Parathyroid adenoma (tissue), 2 donors: ENCODE measurements around the gene NKAIN4.

Source experiments
- H2AFZ ChIP-seq: fragments of 300-600 bp; sonication (generic); one replicate; pipeline ENCODE4 v1.7.0; 2017; ENCODE audit warnings: antibody characterized with exemption, mild to moderate bottlenecking
- H3K27ac ChIP-seq: fragments of 300-600 bp; sonication (generic); one replicate; pipeline ENCODE4 v1.7.0; 2017
- H3K27me3 ChIP-seq: fragments of 300-600 bp; sonication (generic); one replicate; pipeline ENCODE4 v1.7.0; 2017; ENCODE audit warnings: low read length; ENCODE audit not compliant: control insufficient read depth, insufficient read depth
- H3K36me3 ChIP-seq: fragments of 300-600 bp; sonication (generic); one replicate; pipeline ENCODE4 v1.7.0; 2017; ENCODE audit warnings: low read length; ENCODE audit not compliant: control insufficient read depth, insufficient read depth
- H3K4me1 ChIP-seq: fragments of 300-600 bp; sonication (generic); one replicate; pipeline ENCODE4 v1.7.0; 2017; ENCODE audit warnings: control low read depth
- H3K4me2 ChIP-seq: fragments of 300-600 bp; sonication (generic); one replicate; pipeline ENCODE4 v1.7.0; 2017; ENCODE audit warnings: low read length
- H3K4me3 ChIP-seq: fragments of 300-600 bp; sonication (generic); one replicate; pipeline ENCODE4 v1.7.0; 2017; ENCODE audit warnings: low read depth, low read length
- H3K79me2 ChIP-seq: fragments of 300-600 bp; sonication (generic); one replicate; pipeline ENCODE4 v1.7.0; 2017; ENCODE audit warnings: control low read depth
- H3K9ac ChIP-seq: fragments of 300-600 bp; sonication (generic); one replicate; pipeline ENCODE4 v1.7.0; 2017; ENCODE audit warnings: mild to moderate bottlenecking
- H3K9me3 ChIP-seq: fragments of 300-600 bp; sonication (generic); one replicate; pipeline ENCODE4 v1.7.0; 2017; ENCODE audit warnings: low read length; ENCODE audit not compliant: control insufficient read depth
- TF ChIP-seq, protein P1 (sequence below): fragments of 300-600 bp; sonication (generic); IDR thresholded peaks from one replicate; pipeline ENCODE4 v1.7.0; 2017; ENCODE audit warnings: antibody characterized with exemption, mild to moderate bottlenecking
- donor health status: primary hyperparathyroidism.

The NKAIN4 gene

DNA sequence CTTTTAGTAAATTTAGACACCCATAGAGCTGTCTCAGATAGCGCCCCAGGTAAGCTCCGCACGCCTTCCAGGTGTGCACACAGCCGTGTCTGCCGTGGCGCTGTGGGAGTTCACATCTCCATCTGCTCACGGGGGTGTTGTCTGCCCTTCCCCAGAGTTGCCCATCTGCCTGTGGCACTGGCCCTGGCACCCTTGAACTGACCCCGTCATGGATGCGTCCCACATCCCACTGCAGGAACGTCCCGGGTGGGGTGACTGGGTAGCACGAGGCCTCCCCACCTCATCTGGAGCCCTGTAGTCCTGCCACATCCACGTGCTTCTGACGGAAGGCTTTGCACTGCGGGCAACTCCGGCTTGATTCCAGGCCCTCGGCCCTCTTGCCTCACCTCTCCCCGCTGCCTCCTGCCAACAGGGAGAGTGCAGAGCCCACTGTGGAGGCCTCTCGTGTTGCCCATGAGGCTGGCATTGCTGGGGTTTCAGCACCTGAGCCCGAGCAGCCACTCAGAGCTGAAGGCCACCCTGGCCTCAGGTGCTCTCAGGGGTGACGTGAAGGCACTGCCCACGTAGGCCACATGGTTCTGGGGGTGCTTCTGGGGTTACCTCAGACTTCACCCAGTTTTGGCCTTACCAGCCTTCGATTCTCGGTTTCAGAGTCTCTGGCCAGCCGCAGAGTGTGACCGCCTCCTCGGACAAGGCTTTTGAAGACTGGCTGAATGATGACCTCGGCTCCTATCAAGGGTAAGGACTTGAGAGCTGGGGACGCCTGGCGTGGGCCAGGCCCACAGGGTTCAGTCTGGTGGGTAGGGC, 23.4 kb upstream of the NKAIN4 start:
- Histone ChIP-seq H3K79me2 (peaks cover 12% of the 10 kb centered on the region), H2AFZ (no peak overlapping the region), H3K4me2 (no peak overlapping the region), H3K27me3 (no peaks in the 10 kb centered on the region), H3K27ac (no peak overlapping the region), H3K4me1 (no peaks in the 10 kb centered on the region), H3K36me3 (no peaks in the 10 kb centered on the region), H3K4me3 (no peak overlapping the region), H3K9me3 (no peaks in the 10 kb centered on the region), H3K9ac (no peak overlapping the region)
- TF ChIP-seq, protein P1, sequence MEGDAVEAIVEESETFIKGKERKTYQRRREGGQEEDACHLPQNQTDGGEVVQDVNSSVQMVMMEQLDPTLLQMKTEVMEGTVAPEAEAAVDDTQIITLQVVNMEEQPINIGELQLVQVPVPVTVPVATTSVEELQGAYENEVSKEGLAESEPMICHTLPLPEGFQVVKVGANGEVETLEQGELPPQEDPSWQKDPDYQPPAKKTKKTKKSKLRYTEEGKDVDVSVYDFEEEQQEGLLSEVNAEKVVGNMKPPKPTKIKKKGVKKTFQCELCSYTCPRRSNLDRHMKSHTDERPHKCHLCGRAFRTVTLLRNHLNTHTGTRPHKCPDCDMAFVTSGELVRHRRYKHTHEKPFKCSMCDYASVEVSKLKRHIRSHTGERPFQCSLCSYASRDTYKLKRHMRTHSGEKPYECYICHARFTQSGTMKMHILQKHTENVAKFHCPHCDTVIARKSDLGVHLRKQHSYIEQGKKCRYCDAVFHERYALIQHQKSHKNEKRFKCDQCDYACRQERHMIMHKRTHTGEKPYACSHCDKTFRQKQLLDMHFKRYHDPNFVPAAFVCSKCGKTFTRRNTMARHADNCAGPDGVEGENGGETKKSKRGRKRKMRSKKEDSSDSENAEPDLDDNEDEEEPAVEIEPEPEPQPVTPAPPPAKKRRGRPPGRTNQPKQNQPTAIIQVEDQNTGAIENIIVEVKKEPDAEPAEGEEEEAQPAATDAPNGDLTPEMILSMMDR, result no peak

DNA sequence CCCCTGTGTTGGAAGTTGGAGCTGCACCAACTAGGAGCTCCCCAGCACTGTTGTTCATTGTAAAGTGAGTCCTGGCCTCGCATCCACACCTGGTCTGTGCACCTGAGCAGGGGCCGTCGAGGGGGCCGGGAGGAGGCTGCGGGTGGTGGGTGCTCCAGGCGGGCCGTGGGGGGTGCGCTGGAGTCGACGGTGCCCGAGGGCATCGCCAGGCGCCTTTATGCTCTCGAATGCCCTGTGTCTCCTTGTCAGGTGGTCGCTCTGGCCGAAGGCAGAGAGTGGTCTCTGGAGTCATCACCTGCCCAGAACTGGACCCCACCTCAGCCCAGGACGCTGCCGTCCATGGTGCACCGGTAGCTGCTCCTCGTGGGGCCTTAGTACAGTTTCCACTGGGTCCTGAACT, 22.7 kb upstream of the NKAIN4 start:
- Histone ChIP-seq H3K79me2 (peaks cover 12% of the 10 kb centered on the region), H3K9ac (no peak overlapping the region), H3K4me2 (no peak overlapping the region), H3K27me3 (no peaks in the 10 kb centered on the region), H2AFZ (no peak overlapping the region), H3K9me3 (no peaks in the 10 kb centered on the region), H3K4me1 (no peaks in the 10 kb centered on the region), H3K4me3 (no peak overlapping the region), H3K36me3 (no peaks in the 10 kb centered on the region), H3K27ac (no peak overlapping the region)
- TF ChIP-seq, protein P1, result no peak

DNA sequence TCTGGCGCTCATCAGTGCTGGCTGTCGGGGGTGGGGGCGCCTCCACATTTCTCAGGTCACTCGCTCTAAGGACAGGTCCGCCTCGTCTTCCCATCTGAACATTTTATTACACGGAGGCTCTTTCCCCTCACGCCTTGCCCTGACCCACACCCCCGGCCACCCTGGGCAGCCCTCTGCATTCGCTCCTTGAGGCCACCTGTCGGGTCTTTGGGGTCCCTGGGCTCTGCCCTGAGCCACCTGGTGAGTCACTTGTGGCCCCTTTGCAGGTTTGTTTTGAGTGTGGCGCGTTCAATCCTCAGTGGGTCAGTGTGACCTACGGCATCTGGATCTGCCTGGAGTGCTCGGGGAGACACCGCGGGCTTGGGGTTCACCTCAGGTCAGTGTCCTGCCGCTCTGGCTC, 21.6 kb upstream of the NKAIN4 start:
- no peak overlapping the region for H3K4me2 ChIP-seq
- H3K9me3 ChIP-seq, result no peaks in the 10 kb centered on the region
- H3K36me3 ChIP-seq, result no peaks in the 10 kb centered on the region
- TF ChIP-seq, protein P1, result no peak
- no peaks in the 10 kb centered on the region for H3K27me3 ChIP-seq
- H3K27ac ChIP-seq, result no peak overlapping the region
- H2AFZ ChIP-seq, result no peak overlapping the region
- no peaks in the 10 kb centered on the region for H3K4me1 ChIP-seq
- H3K79me2 ChIP-seq, result peaks cover 12% of the 10 kb centered on the region
- H3K9ac ChIP-seq, result no peak overlapping the region
- H3K4me3 ChIP-seq, result no peak overlapping the region

DNA sequence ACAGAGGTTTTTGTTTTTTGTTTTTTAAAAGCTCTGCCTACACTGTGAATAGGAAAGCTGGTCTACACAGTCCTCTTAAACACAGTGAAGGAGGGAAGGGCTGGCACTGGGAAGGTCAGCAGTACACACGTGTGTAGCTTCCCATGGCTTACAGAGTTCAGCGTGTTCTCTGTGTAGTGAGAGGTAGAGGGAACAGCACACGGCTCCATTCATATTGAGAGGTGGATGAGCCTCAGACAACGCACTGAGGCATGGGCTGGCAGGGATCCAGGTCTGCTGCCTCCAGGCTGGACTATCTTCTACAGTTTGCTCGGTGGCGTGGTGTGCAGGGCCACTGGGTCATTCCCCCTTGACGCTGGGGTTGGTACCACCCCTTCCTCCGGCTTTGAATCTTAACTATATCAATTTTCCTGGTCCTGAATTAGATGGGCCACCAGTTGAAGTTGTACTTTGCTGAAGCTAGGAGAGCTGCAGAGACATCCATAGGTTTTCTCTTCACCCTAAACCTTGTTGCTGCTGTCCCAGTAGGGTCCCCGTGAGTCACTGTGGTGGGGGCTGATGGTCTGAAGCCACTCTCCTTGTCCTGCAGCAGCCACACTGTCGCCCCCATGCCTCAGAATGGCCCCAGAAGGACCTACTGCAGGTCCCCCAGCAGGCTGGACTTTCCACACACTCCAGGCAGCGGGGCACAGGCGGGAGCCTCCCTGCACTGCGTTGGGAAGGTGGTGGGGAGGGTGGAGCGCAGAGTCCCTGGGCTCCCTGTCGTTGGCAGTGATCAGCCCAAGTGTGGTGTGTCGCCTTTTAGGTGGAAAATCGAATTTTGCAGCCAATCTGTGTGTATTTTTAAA, 20.3 kb upstream of the NKAIN4 start:
- TF ChIP-seq, protein P1, result no peak
- Histone ChIP-seq H2AFZ (no peak overlapping the region), H3K36me3 (no peaks in the 10 kb centered on the region), H3K9me3 (no peaks in the 10 kb centered on the region), H3K27ac (no peak overlapping the region), H3K27me3 (no peaks in the 10 kb centered on the region), H3K4me3 (no peak overlapping the region), H3K79me2 (peaks cover 12% of the 10 kb centered on the region), H3K4me1 (no peaks in the 10 kb centered on the region), H3K4me2 (no peak overlapping the region), H3K9ac (no peak overlapping the region)
